Spleen (tissue), 7 donors: ENCODE measurements around the gene TEKT5.

Source experiments
- POLR2A ChIP-seq, 3 donors: fragments of 450-650 bp; IDR thresholded peaks; one replicate each; pipeline ENCODE4 v1.5.1; 2017; ENCODE audit warnings: antibody characterized with exemption in 3 of 3, mild to moderate bottlenecking in 1 of 3
- POLR2AphosphoS5 ChIP-seq, 3 donors: sonication (generic); formaldehyde crosslinking; IDR thresholded peaks; one replicate each; pipeline ENCODE4 v1.5.1; 2017; ENCODE audit warnings: antibody characterized with exemption in 3 of 3
- TF ChIP-seq, protein P1 (sequence below), 11 experiments: fragments of 200-600 bp in 7 of 11; fragments of 450-650 bp in 4 of 11; sonication (generic) in 4 of 11; IDR thresholded peaks in 8 of 11; conservative IDR thresholded peaks in 3 of 11; 1 replicate in 7 of 11; 2 replicates in 4 of 11; pipeline versions ENCODE4 v1.4.0 to v1.8.0; 2016 to 2021; ENCODE audit warnings: antibody characterized with exemption in 11 of 11, inconsistent platforms in 4 of 11, mild to moderate bottlenecking in 1 of 11
- donor health status: DM: no; HTN: no; CAD: no; lungs with moderate emphysema.
- donor health status: DM: no; HTN: no; CAD: no.
- donor health status: DM: no; HTN: no; CAD: no.

DNA sequence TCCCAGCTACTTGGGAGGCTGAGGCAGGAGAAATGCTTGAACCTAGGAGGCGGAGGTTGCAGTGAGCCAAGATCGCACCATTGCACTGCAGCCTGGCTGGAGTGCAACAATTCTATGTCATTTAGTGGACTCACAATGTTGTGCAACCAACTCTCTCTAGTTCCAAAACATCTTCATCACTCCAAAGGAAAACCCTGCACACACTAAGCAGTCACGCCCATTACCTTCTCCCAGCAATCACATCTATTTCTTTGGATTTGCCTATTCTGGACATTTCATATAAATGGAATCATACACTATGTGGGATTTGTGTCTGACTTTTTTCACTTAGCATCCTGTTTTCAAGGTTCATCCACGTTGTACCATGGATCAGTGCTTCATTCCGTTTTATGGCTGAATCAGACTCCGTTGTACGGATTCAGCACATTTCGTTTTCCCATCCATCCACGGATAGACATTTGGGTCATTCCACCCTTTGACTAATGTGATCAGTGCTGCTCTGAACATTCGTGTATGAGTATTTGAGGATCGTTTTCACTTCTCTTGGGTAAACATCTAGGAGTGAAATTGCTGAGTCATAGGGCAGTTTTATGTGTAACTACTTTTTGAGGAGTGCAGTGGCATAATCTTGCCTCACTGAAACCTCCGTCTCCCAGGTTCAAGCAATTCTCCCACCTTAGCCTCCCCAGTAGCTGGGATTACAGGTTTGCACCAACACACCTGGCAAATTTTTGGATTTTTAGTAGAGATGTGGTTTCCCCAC, 69.0 kb downstream of the TEKT5 start:
- TF ChIP-seq POLR2AphosphoS5 (IDR thresholded peaks at IDR 0.05) (no peak), POLR2A (IDR thresholded peaks at IDR 0.05) (no peak)
- TF ChIP-seq, protein P1, sequence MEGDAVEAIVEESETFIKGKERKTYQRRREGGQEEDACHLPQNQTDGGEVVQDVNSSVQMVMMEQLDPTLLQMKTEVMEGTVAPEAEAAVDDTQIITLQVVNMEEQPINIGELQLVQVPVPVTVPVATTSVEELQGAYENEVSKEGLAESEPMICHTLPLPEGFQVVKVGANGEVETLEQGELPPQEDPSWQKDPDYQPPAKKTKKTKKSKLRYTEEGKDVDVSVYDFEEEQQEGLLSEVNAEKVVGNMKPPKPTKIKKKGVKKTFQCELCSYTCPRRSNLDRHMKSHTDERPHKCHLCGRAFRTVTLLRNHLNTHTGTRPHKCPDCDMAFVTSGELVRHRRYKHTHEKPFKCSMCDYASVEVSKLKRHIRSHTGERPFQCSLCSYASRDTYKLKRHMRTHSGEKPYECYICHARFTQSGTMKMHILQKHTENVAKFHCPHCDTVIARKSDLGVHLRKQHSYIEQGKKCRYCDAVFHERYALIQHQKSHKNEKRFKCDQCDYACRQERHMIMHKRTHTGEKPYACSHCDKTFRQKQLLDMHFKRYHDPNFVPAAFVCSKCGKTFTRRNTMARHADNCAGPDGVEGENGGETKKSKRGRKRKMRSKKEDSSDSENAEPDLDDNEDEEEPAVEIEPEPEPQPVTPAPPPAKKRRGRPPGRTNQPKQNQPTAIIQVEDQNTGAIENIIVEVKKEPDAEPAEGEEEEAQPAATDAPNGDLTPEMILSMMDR (IDR thresholded peaks at IDR 0.05 in 8 of 11, conservative IDR thresholded peaks at IDR 0.05 in 3 of 11): no peak
